GM23338 (cell line): ENCODE results near the gene GDPD5.

ENCODE experiments used
- EZH2 ChIP-seq: fragments of 200-600 bp; sonication (generic); IDR thresholded peaks from one replicate; pipeline ENCODE4 v1.8.0; 2017; ENCODE audit warnings: antibody characterized with exemption, mild to moderate bottlenecking, low read depth; ENCODE audit not compliant: unreplicated experiment
- EZH2phosphoT487 ChIP-seq: fragments of 200-600 bp; sonication (generic); IDR thresholded peaks from one replicate; pipeline ENCODE4 v1.8.1; 2018; ENCODE audit warnings: antibody characterized with exemption; ENCODE audit not compliant: unreplicated experiment
- TF ChIP-seq, protein P1 (sequence below): IDR thresholded peaks from one replicate; pipeline ENCODE4 v1.6.1; 2018; ENCODE audit warnings: antibody characterized with exemption; ENCODE audit not compliant: unreplicated experiment

DNA sequence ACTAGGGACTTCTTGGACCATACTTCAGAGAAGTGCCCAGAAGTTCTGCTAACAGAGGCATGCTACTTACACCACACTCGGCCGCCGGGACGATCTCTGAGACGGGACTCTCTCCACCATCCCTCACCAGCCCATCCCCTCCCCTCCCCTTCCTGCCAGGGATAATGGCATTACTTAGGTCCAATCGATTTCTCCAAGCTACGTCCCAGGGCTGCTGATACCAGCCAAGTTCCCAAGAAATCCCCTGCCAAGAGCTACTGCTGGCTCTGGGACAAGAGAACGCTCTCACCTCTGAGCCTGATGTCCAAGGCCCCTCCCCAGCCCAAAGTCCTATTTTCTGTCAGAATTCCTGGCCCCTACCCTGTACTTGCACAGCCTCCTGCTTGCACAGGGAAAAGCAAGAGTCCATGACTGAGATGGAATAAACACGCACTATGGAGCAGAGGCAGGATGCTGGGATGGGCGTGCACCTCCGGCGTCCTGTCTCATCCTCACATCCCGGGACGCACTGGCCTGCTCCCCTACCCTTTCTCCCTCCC is 42.7 kb downstream of the GDPD5 start:
- no peak for TF ChIP-seq EZH2phosphoT487
- no peak for TF ChIP-seq EZH2
- TF ChIP-seq, protein P1, sequence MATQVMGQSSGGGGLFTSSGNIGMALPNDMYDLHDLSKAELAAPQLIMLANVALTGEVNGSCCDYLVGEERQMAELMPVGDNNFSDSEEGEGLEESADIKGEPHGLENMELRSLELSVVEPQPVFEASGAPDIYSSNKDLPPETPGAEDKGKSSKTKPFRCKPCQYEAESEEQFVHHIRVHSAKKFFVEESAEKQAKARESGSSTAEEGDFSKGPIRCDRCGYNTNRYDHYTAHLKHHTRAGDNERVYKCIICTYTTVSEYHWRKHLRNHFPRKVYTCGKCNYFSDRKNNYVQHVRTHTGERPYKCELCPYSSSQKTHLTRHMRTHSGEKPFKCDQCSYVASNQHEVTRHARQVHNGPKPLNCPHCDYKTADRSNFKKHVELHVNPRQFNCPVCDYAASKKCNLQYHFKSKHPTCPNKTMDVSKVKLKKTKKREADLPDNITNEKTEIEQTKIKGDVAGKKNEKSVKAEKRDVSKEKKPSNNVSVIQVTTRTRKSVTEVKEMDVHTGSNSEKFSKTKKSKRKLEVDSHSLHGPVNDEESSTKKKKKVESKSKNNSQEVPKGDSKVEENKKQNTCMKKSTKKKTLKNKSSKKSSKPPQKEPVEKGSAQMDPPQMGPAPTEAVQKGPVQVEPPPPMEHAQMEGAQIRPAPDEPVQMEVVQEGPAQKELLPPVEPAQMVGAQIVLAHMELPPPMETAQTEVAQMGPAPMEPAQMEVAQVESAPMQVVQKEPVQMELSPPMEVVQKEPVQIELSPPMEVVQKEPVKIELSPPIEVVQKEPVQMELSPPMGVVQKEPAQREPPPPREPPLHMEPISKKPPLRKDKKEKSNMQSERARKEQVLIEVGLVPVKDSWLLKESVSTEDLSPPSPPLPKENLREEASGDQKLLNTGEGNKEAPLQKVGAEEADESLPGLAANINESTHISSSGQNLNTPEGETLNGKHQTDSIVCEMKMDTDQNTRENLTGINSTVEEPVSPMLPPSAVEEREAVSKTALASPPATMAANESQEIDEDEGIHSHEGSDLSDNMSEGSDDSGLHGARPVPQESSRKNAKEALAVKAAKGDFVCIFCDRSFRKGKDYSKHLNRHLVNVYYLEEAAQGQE, result no peak
